HG03025 (cell line): ENCODE measurements around the gene BCLAF3.
A peak's percentile ranks its signal among the peaks of the same experiment; 100 is the strongest.

ENCODE experiments used
- ATAC-seq: cut with Tn5 transposase; IDR thresholded peaks from one replicate; pipeline ENCODE4 v1.9.1; 2021; ENCODE audit warnings: mild to moderate bottlenecking, moderate library complexity; ENCODE audit not compliant: unreplicated experiment, low FRiP score

Gene BCLAF3

DNA sequence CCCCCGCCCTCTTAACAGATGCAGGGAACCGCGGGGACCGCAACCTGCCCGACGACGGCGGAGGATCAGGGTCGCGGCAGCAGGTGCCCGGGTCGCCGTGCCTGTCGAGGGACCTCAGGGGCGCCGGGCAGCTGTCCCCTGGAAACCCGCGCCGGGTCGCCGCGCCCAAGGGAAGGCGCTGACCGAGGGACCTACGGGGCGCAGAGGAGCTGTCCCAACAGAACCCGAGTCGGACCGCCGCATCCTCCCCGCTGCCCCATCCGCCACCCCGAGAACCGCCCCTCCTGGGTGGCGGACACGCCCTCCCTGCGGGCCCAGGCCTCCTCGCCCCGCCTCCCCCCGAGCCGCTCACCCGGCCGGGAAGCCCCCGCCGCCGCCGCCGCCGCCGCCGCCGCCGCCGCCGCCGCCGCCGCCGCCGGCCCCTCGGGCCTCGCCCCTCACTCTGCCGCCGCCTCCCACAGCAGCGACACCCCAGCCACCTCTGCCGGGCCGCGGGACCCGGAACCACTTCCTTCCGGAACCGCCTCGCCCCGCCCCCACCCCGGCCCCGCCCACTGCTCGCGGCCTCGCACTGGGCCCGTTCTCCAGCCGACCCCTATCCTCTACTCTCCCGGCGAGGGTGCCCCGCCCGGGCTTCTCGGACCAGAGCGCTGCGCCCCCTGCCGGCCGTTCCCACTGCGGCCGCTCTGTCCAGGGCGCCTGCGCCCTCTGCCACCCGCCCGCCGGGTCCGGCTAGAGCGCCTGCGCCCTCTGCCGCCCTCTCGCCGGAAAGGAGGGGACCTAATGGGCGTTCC is at the start of gene BCLAF3:
TSS of gene BCLAF3 (minus strand) at position 506 of the 794 bp plus-strand sequence. CDS start 20,797 bp downstream, outside the sequence.
- peak; percentile 97 for ATAC-seq

DNA sequence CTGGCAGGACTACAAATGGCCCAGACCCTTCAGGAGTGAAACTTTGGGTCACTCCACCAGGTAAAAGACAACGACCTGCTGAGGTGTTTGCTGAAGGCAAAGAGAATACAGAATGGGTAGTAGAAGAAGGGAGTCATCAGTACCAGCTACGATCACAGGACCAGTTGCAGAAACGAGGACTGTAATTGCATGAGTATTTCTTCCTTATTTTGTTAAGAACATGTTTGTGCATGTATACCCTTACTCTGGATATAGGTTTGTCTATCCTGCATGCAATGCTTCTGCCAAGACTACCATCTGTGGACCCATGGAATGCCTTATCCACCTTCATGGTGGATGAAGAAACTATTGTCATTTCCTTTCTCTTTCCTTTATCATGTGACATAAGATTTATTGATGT is 48.1 kb upstream of the BCLAF3 start:
- no peak for ATAC-seq

DNA sequence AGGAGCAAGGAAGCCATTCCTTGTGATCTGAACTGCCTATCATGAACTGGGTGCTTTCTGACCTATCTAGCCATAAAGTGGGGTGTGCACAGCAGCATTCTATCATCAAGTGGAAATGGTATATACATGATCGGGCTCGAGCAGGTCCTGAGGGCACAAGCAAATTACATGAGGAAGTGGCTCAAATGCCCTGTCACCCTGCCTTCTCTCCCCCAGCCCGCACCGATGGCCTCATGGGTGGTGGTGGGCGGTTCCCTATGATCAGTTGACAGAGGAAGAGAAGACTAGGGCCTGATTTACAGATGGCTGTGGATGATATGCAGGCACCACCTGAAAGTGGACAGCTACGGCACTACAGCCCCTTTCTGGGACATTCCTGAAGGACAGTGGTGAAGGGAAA is 46.3 kb upstream of the BCLAF3 start:
- ATAC-seq, result no peak

DNA sequence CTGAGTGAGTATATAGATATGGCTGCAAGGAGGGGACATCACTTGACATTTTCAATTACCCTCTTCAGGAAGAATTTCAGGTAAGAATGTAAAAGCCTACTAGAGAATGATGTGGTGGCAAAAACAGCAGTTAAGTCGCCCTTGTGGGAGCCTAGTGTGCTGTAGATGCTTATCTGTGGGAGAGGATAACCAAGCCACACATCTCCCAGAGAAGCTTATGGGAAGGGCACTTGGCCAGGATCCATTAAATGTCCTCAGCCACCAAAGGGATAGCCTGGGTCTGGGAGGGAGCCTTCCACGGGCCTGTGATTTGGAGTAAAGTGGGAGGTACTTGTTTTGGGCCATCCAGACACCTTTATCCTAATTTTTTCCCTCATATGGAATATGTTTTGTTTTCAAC is 41.3 kb upstream of the BCLAF3 start:
- ATAC-seq, result no peak

DNA sequence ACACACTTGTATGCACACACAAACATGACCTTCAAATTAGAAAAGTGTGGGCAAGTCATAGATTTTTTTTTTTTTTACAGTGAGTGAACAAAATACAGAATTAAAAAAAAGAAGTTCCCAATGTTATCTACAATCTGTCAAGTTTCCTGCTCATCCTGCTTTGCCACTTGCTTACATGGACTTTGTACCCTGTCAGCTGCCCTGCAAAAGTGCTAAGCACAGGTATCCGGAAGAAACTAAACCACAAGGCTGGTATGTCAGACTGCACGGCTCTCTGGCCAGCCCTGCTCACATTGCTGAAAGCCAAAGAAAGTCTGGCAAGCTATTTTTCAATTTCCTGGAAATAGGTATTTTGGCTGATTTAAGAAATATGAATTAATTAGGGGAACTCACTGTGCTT is 38.9 kb upstream of the BCLAF3 start:
- no peak for ATAC-seq

DNA sequence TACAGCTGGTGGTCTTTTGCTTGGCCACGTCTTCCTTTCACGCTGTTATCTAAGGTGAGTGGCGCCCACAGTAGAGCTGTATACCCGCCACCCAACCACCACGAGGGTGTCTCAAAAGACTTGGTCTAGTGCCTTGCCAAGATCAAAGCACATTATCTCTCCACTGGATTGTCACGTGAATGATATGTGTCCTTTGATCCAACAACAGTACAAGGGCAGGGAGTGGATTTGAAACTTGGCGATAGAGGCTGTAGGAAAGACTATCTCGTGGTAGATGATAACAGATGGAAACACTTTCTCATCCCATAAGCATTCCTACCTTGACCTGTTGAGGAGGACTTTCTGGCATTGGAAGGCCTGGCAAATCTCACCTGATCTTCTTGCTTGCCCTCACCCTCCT is 37.7 kb upstream of the BCLAF3 start:
- ATAC-seq, result no peak

DNA sequence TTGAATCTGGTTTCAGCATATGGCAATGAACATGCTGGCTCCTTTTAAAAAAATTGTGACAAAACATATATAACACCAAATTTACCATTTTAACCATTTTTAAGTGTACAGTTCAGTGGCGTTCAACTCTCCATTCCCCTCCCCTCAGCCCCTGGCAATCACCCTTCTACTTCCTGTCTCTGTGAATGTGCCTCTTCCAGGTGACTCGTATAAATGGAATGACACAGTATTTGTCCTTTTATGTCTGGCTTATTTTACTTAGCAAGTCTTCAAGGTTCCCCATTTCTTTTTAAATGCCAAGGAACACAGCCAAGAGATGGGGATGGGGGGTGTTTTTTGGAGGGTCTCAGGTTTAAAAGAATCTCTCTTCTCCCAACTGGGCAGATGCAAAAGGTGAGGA is 35.4 kb upstream of the BCLAF3 start:
- no peak for ATAC-seq

DNA sequence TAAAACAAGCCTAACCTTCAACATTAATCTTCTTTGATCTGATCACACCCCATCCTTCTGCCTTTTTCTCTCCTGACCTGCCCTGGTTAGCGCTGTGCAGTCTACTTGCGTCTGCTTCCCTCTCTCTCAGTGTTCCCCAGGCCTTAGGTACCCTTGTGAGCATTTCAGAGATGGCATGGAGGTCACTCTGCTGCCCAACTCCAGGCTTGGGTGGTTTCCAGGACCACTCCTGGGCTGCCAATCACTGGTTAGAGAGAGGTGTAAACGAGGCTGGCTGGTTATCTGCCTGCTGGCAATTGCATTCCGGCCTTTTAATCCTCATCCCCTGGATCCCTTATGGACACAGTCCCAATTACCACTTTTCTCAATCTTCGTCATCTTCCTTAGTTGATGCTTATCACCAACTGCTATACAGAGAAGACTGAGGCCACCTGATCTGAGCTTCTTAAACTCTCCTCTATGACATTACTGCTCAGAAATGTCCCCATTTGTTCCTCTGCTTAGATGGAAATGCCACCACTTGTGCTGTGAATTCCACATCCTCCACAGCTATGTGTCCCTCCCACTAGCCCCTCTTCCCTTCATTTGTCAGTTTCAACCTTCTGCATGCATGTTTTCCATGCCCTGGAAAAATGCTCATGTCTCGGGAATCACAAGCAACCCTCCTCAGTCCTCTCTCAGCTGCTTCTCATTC is 29.0 kb upstream of the BCLAF3 start:
- ATAC-seq, result no peak

DNA sequence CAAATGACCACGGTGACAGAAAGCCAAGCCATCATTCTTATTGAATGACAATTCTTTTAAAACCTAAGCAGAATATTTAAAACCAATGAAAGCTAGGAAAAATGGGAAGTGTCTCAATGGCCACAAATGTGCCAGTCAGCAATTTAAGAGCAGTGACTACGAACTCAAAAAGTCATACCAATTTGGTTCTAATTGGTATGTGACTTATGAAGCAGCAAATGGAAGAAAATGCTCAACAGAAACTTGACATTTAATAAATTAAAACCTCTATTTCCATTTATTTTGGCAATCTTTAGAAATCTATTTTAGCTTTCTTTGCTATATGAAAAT is 25.7 kb upstream of the BCLAF3 start:
- ATAC-seq, result no peak

DNA sequence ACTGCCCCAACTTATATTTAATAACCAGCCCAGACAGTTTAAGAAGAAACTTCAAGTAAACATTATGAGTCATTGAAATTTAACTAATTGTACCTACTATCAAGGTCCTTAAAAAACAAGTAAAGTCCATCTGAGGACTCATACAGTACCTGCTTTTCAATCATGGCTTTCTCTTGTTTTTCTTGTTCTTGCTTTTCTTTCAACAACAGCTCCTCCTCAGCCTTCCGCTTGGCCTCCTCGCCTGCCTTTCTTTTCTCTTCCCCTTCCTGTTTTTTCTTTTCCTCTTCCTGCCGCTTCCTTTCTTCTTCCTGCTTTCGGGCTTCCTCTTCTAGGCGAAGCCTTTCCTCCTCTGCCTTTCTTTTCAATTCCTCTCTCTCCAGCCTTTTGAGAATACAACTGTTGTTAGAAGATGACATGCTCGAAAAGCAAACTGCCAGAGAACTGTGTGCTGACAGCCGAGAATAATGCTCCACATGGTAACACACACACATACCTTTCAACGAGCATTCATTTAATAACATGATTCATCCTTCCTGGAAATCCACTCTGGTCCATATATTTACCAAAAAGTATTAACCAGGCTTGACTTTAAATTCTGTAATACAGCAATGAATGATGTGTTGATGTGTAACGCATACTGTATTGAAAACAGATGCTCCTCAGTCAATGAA is 25.2 kb upstream of the BCLAF3 start:
- no peak for ATAC-seq

DNA sequence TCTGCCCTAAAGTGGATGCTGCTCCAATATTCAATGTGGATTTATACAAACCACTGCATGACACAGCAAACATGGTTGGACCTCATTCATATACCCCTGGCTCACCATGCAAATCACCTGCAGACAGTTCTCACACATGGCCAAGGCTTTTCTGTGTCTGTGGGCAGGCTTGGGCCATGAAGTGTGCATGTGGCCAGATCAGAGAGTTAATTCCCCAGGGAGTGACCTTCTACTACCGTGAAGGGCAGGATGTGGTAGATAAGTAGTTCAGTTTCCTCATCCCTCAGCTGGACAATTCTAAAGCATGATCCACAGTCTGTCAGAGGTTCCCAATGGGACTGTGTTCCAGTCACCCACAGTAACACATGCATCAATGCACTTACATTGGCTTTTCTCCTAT is 24.6 kb upstream of the BCLAF3 start:
- ATAC-seq, result no peak

DNA sequence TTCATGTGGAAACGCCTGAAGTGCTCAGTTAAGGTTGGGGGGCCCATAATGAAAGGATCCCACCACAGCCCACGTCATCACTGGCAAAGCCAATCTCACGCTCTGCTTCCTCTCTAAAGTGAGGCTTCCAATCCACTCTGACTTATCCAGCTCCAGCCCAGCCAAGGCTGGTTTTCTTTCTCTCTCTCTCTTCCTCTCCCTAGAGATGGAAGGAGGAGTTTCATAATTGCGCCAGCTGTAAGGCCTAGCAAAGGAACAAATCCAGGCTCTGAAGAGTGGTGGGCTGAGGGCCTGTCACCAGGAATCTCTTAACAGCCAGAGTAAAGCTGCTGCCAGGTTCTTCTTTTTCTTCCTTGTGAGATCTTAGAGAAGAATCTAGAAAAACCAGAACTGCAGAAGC is 20.7 kb upstream of the BCLAF3 start:
- ATAC-seq, result no peak

DNA sequence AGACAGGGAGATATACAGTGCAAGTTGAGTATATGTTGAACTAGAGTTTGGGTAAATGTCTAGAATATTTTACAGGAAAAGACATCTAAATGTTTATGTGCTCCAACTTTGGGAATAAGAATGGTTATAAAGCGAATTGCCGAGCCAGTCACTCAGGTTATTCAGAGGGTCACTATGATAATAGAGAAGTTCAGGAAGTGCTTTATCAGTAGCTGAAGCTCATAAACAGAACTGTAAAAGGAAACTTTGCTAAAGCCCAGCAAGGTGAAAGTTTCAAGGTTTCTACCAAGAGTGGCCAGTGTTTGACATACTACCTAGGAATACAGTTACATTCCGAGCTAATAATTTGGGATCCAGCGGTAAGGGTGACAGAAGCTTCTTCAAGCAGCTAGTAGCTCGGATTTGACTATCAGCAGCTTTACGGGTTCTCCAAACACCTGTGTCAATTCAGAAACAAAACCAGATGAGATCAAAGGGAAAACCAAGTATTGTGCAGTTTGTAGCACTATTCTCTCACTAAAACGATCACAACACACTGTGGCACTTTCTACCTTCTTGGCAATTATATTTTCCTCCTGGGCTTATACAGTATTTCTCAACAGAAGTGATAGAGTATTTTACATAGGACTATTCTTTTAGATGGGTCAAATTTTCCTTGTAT is 17.2 kb upstream of the BCLAF3 start:
- ATAC-seq, result no peak

DNA sequence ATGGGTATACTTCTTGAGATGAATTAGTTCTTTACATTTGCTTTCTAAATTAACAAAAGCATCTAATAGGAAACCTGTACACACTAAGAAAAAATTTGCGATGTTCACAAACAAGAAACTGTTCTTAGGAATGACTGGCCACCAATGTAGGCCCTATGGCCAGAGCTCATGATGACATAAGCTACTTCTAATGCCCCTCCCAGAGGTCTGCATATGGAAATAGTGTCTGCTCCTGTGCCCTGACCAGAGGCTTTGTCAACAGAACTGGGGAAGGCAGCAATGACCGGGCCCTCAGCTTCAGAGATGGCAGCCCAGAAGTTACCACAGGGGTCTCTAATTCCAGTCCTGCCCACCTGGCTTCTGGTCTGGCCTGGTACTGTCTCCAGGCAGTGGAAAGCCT is 15.0 kb upstream of the BCLAF3 start:
- ATAC-seq, result no peak

DNA sequence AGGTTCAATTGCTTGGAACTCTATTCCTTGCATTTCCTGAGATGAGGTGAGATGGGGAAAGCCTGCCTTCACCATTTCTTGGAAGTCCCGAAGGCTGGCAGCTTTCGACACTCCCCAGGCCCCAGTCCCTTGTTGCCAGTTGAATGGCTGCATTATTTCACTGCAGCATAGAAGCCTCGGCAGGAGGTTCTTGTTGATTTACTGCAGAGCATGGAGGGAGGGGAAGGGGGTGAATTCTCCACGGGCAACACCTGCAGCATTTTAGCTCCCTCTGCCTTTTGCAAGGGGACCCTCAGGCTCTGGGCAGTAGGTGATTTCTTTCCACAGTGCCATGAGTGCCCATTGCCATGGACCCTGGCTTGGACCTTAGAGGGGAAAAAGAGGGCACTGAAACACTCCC is 10.7 kb upstream of the BCLAF3 start:
- ATAC-seq, result no peak

DNA sequence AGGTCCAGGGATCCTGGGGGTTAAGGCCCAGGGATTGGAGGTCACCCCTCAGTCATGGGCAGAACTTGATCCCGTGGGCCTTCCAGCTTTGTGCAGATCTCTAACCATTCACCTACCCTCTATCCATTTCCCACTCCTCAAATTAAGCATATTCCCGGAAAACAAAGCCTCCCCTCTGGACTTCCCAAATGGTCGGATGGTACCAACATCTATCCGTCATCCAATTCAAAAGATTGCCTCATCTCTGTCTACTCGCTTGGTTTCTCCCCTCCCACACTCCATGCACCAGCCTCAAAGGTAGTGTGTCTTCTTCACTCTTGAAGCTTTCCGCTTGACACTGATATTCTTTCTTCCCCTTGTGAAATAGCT is 473 bp upstream of the BCLAF3 start:
- ATAC-seq, result no peak

DNA sequence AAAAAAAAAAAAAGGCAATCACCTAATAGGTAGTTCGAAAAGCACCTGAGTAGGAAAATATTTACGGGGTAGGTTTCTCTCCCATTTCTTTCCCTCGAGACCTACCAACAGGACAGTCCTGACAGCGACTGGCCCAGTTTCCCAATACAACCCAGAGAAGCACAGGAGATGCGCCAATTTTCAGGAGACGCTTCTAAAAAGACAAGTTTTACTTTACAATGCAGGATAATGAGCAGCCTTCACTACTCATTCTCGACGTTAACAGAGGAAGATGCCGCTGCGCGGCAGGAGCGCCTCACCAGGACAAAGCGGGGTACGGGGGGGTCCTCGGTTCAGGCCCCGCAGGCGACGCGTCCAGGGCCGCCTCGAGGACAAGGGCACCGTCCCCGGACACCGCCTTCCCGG is 708 bp downstream of the BCLAF3 start:
- ATAC-seq, result peak; percentile 19

DNA sequence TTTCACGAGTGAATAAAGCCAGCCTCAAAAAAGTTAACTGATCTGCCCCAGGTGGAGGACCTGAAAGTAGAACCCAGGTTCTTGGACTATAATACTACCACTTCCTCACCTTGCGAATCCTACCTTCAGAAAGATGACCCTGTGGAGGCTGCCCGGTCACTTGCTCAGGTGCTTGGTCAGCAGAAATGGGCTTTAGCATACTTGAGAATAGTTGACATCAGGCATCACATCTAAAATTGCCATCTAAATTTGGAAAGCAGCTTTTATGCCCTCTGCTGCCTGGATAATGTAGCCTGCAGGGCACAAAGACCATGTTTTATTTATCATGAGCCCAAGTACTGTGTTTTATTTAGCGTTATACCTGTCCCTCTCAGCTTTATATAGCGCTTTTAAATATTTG is 3.0 kb downstream of the BCLAF3 start:
- no peak for ATAC-seq

DNA sequence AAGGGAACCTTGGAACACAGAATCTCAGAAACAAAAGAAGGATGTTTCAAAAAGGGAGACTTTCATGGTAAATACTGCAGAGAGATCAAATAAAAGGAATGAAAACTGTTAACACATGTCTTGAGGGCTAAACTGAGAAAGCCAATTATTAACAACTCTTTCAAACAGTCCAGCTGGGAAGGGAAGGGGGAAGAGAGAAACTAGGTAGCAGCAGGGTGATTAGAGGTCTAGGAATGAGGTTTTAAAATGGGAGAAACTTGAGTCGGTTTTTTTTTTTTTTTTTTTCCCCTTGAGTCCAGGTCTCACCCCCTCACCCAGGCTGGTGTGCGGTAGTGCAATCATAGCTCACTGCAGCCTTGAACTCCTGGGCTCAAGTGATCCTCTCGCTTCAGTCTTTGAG is 4.3 kb downstream of the BCLAF3 start:
- ATAC-seq, result no peak

DNA sequence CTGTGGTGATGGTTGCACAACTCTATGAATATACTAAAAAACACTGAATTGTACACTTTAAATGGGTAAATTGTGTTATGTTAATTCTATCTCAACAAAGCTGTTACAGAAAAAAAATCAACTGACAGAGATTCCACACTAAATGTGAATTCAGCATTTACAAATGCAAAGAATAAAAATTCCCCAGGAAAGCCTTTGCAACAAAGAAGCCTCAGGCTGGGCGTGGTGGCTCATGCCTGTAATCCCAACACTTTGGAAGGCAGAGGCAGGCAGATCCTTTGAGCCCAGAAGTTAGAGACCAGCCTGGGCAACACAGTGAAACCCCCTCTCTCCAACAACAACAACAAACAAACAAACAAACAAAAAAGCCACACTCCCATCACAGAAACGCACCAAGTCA is 8.9 kb downstream of the BCLAF3 start:
- ATAC-seq, result no peak

DNA sequence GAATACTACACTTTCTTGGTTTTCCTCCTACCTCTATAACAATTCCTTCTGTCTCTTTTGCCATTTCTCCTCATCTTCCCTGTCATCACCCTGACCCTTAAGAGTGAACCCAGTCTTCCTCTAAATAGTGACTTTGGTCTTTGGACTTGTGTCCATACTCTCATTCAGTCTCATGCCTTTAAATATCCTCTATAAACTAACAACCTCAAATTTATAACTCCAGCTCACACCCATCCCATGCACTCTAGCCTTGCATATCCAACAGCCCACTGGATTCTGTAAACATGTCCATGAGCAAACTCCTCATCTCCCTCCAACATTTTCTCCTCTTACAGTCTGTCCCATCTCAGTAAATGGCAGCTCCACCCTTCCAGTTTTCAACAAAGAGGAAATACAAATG is 15.0 kb downstream of the BCLAF3 start:
- ATAC-seq, result no peak
